ENCODE measurements around the gene GALNT5.
"Not testable (repeated sequence)": the region's sequence is repeated elsewhere in the genome, so short reads cannot be mapped to it uniquely, and the experiment has no call there.

The GALNT5 gene

GRCh38 chr2:157223624-157224205, 33.8 kb upstream of the GALNT5 start:
- no peak for DNase-seq (ENCODE audit: low read depth)
- TF ChIP-seq, protein P1, sequence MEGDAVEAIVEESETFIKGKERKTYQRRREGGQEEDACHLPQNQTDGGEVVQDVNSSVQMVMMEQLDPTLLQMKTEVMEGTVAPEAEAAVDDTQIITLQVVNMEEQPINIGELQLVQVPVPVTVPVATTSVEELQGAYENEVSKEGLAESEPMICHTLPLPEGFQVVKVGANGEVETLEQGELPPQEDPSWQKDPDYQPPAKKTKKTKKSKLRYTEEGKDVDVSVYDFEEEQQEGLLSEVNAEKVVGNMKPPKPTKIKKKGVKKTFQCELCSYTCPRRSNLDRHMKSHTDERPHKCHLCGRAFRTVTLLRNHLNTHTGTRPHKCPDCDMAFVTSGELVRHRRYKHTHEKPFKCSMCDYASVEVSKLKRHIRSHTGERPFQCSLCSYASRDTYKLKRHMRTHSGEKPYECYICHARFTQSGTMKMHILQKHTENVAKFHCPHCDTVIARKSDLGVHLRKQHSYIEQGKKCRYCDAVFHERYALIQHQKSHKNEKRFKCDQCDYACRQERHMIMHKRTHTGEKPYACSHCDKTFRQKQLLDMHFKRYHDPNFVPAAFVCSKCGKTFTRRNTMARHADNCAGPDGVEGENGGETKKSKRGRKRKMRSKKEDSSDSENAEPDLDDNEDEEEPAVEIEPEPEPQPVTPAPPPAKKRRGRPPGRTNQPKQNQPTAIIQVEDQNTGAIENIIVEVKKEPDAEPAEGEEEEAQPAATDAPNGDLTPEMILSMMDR (IDR thresholded peaks at IDR 0.05; ENCODE audit: insufficient read depth, low read depth, low read length, missing control alignments): no peak

GRCh38 chr2:157224448-157224847, 33.1 kb upstream of the GALNT5 start:
- DNase-seq (ENCODE audit: low read depth); H3K4me3 ChIP-seq (ENCODE audit: low read length): not testable (repeated sequence)

More at GRCh38 chr2:157223624-157224205, 33.8 kb upstream of the GALNT5 start:
- no peak overlapping the region for H3K4me3 ChIP-seq (ENCODE audit: low read length)

- TF ChIP-seq, protein P1 (IDR thresholded peaks at IDR 0.05; ENCODE audit: insufficient read depth, low read depth, low read length, missing control alignments): no peak
- DNase-seq (ENCODE audit: low read depth): no peak
- H3K4me3 ChIP-seq (ENCODE audit: low read length): no peak overlapping the region
Observed at GRCh38 chr2:157227592-157227991, 29.9 kb upstream of the GALNT5 start.

- H3K4me3 ChIP-seq (ENCODE audit: low read length): no peak overlapping the region
- no peak for DNase-seq (ENCODE audit: low read depth)
- TF ChIP-seq, protein P1 (IDR thresholded peaks at IDR 0.05; ENCODE audit: insufficient read depth, low read depth, low read length, missing control alignments): no peak
Observed at GRCh38 chr2:157228946-157229345, 28.6 kb upstream of the GALNT5 start.

DNA sequence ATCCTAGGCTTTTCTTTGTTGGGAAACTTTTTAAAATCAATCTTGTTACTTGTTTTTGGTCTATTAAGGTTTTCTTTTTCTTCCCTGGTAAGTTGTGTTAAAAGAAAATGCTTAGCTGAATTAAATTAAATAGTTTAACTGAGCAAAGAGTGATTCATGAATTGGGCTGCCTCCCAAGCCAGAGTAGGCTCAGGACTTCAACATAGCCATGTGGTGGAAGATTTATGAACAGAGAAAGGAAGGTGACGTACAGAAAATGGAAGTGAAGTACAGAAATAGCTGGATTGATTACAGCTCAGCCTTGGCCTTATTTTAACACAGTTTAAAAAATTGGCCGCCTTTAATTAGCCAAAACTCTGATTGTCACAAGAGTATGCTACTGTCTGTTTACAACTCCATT, 27.9 kb upstream of the GALNT5 start:
- peak; percentile 19 for DNase-seq (ENCODE audit: low read depth)
- TF ChIP-seq, protein P1 (IDR thresholded peaks at IDR 0.05; ENCODE audit: insufficient read depth, low read depth, low read length, missing control alignments): no peak
- no peak overlapping the region for H3K4me3 ChIP-seq (ENCODE audit: low read length)

GRCh38 chr2:157231476-157231875, 26.0 kb upstream of the GALNT5 start:
- DNase-seq (ENCODE audit: low read depth): no peak
- H3K4me3 ChIP-seq (ENCODE audit: low read length): no peak overlapping the region
- TF ChIP-seq, protein P1 (IDR thresholded peaks at IDR 0.05; ENCODE audit: insufficient read depth, low read depth, low read length, missing control alignments): no peak

- peak; percentile 58 for DNase-seq (ENCODE audit: low read depth)
- TF ChIP-seq, protein P1 (IDR thresholded peaks at IDR 0.05; ENCODE audit: insufficient read depth, low read depth, low read length, missing control alignments): no peak
- H3K4me3 ChIP-seq (ENCODE audit: low read length): no peak overlapping the region
Observed at GRCh38 chr2:157233506-157233905, 24.0 kb upstream of the GALNT5 start.
